ENCODE measurements around the gene CUX1.
"Not testable (repeated sequence)": the region's sequence is repeated elsewhere in the genome, so short reads cannot be mapped to it uniquely, and the experiment has no call there.

Gene CUX1

DNA sequence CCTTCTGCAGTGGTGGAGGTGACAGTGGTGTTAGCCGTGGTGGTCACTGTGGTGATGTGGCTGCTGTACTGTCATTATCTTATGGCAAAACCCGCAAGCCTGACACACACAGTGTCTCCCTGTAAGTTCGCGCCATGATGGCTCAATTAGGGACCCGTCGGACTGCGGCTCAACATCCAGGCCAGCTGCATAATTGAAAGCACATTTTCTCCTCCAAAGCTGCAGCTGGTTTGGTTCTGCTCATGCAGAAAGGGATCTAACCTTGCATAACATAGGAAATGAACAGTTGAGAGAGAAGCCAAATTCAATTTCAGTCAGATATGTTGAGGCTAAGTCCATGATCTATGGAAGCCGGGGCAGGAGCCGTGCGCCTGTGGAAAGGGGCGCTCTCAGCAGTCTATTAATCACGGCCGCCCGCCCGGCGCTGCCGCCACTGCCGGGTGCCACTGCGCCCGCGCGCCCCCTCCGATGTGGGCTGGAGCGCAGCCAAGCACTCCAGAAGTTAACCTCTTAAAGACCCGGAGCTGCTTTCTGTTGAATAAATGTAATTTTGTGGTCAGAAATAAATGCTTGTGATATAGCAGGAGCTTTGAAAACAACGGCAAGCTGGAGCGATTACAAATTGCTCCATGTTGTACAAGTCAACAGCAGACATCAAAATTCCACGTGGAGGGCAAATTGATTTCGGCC, 227.7 kb downstream of the CUX1 start:
- DNase-seq (ENCODE audit: low read depth) = peak; percentile 77

DNA sequence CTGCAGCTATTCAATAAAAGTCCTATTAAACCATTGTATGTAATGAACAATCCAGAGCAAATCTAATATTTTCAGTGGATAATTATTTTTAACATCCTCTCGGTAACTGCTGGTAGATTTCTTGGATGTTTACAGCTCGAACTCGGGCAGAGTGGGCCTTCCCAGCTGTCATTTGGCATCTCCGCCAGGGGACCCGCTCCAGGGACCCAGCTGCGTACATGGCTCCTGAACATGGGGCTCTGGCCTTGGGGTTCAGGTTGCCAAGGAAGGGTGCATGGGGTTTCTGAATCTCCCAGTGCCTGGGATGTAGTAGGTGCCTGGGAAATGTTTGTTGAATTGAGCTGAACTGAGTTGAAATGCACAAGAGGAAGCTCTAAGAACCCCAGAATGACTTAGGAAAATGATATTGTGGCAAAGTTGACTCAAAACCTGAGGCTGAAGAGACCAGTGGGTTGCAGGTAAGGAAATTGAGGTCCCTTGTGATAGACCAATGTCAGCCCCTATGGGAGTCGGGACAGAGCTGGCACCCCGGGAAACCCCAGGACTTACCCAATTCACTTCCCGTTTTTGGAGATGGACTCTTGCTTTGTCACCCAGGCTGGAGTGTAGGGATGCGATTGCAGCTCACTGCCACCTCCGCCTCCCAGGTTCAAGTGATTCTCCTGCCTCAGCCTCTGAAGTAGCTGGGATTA, 228.4 kb downstream of the CUX1 start:
- DNase-seq (ENCODE audit: low read depth) = no peak

DNA sequence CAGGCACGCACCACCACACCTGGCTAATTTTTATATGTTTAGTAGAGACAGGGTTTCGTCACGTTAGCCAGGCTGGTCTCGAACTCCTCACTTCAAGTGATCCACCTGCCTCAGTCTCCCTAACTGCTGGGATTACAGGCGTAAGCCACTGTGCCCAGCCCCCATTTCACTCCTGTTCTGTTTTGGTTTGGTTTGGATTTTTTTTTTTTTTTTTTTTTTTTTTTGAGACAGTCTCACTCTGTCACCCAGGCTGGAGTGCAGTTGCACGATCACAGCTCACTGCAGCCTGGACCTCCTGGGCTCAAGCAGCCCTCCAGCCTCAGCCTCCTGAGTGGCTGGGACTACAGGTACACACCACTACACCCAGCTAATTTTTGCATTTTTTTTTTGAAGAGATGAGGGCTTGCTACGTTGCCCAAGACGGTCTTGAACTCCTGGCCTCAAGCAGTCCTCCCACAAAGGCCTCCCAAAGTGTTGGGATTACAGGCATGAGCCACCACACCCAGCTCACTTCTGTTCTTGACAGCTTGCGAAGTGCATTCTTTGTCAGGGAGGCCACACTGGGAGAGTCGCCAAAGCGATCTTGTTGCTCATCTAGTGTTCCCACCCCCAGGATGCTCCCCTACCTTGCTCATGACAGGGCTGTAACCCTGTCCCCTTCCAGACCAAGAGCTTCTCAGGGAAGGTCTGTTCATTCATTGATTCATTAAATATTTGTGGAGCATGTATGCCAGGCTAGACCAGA, 229.1 kb downstream of the CUX1 start:
- DNase-seq (ENCODE audit: low read depth) = peak; percentile 34

DNA sequence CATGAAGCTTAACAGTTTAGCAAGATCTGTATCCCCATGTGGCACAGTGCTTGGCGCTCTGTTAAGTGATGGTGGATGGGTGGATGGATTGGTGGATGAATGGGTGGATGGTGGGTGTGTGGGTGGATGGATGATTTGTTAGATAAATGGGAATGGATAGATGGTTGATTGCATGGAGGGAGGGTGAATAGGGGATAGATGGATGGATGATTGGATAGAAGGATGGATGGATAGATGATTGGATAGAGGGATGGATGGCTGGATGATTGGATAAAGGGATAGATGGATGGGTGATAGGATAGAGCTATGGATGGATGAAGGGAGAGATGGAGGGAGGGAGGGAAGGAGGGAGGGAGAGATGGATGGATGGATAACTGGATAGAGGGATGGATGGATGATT, 229.7 kb downstream of the CUX1 start:
- DNase-seq (ENCODE audit: low read depth) = no peak

DNA sequence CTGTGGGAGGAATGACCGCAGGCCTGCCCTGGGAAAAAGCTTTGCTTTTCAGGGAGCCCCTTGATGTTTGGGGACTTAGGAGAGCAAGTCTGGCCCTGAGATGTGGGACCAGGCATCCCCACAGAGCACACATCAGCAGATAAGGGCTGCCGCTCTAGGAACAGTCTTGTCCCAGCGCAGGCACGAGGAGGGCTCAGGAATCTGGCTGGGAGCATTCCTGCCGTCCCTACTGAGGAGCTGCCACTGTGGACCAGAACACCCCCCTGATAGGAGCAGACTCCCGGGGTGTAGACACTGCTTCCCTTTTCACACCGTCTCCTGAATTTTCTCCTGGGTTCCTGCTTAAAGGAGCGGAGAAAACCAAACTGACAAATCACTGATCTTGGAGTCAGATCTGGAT, 232.3 kb downstream of the CUX1 start:
- no peak for DNase-seq (ENCODE audit: low read depth)

DNA sequence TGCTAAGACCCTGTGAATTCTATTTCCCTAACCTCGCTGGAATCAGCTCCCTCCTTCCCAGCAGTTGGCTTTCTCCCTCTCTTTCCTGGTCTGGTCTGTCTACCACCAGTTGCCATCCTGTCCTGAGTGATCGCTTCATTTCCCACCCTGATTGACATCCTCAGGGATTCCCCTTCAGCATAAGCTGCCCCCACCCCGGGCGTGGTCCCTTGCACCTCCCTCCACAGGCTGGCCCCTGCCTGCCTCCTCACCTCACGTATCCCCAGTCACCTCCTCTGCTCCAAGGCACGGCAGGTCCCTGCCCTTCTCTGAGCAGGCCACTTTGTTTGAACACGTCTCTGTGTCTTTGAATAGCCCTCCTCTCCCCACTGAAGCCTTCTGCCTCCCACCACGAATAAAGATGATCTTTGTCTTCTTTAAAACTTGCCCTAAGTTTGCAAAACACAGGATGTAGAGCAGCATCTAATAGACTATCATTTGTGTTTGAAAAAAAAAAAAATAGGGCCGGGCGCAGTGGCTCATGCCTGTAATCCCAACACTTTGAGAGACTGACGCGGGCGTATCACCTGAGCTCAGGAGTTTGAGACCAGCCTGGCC, 233.5 kb downstream of the CUX1 start:
- no peak for DNase-seq (ENCODE audit: low read depth)

DNA sequence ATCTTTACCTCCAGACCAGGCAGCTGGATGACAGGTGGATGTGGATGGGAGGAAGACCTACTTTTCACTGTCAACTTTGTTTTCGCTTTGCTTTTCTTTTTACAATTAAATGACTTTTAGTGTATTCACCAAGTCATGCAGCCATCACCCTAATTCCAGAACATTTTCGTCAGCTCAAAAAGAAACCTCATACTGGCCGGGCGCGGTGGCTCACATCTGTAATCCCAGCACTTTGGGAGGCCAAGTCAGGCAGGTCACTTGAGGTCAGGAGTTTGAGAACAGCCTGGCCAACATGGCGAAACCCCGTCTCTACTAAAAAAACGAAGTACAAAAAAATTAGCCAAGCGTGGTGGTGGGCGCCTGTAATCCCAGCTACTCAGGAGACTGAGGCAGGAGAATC, 234.3 kb downstream of the CUX1 start:
- DNase-seq (ENCODE audit: low read depth) = not testable (repeated sequence)

DNA sequence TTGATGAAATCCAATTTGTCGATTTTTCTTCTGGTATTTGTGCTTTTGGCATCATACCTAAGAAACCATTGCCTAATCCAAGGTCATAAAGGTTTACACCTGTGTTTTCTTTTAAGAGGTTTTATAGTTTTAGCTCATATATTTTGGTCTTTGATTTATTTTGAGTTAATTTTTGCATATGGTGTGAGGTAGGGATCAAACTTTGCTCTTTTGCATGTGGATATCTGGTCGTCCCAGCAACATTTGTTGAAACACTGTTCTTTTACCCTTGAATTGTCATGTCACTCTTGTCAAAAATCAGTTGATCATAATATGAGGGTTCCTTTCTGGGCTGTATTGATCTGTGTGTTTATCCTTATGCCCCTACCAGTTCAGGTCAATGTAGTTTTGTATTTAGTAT, 236.7 kb downstream of the CUX1 start:
- no peak for DNase-seq (ENCODE audit: low read depth)

DNA sequence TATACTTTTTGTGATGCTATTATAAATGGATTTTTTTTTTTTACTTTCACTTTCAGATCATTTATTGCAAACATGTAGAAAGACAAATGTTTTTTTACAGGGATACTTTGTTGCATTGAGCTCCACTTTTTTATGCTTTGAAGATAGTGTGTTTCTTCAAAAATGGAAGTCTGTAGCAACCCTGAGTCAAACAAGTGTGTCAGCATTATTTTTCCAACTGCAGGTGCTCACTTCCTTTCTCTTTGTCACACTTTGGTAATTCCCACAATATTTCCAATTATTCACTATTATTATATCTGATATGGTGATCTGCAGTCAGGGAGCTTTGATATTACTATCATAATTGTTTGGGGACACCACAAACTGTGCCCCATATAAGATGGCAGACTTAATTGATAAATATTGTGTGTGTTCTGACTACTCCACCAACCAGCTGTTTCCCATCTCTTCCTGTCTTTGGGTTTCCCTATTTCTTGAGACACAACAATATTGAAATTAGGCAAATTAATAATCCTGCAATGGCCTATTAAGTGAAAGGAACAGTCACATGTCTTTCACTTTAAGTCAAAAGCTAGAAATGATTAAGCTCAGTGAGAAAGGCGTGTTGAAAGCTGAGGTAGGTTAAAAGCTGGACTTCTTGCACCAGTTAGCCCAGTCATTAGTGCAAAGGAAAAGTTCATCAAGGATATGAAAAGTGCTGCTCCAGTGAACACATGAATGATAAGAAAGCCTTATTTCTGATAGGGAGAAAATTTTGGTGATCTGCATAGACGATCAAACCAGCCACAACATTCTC, 238.0 kb downstream of the CUX1 start:
- DNase-seq (ENCODE audit: low read depth) = no peak

DNA sequence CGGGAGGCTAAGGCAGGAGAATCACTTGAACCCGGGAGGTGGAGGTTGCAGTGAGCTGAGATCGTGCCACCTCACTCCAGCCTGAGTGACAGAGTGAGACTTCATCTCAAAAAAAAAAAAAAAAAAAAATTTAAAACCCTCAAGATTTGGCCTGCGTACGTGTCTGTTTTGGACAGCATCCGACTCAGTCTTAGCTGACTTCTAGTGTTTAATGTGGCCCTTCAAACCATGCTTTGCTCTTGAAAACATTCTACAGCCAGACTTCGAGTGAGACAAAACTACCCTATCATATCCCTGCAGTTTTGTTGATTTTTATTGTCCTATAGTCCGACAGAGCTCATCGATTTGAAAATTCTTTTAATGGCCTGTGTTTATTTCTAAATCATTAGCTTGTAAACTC, 242.1 kb downstream of the CUX1 start:
- DNase-seq (ENCODE audit: low read depth) = no peak

DNA sequence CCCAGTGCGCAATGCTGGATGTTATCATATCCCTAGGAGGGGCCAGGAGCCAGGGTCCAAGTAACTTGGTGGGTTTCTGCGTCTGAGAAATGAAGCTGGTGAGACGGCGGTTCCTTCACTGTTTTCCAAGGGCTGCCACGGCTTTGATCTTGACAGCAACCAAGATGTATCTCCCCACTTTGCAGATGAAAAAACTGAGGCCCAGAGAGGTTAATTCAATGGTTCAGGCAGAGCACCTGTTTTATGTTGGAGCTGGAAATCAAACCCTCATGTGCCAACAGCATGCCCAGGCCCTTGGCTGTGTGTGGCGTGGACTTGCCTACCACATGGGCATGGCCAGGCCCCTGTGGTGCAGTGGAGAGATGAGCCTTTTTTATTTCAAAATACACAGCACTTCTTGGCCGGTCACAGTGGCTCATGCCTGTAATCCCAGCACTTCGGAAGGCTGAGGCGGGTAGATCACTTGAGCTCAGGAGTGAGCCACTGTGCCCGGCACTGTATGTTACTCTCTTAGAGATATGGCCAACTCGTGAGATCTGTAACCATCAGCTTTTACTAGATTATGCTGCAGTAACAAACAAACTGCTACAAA, 244.0 kb downstream of the CUX1 start:
- DNase-seq (ENCODE audit: low read depth) = no peak

DNA sequence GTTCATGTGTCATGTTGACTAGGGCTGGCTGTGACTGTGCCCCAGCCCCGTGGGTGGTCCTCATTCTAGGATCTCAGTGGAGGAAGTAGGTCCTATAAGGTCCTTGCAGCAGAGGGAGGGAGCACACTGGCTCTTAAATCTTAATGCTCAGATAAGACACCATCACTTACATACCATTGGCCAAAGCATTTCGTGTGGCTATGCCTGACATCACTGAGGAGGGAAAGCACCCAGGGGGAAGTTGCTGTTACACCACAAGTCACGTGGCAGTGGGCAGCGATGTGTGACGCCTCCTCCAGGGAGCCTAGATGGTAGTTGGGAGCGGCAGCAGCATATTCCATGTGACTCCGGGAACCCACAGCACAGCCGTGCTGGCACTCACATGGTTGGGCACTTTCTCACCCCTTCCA, 244.6 kb downstream of the CUX1 start:
- DNase-seq (ENCODE audit: low read depth) = peak; percentile 26

DNA sequence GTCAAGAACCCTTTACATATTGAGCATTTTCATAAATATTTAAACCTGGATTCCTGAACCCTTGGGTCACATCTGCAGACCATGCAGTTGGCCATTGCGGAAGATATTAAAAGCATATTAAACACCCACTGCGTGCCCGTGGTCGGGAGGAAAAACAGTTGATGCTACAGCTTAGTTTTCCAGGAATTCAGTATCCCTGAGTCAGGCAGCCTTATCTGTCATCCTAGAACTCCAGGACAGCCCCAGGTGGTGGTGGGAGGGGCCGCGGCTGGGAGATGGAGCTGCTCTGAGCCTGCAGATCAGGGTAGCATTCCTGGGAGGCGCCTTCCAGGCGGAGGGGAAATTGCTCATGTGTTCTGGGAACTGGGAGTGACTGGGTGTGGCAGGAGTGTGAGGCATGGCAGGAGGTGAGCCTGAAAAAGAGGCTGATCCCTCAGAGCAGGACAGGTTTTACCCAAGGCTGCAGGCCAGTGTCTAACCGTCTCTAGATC, 246.3 kb downstream of the CUX1 start:
- DNase-seq (ENCODE audit: low read depth) = peak; percentile 54

DNA sequence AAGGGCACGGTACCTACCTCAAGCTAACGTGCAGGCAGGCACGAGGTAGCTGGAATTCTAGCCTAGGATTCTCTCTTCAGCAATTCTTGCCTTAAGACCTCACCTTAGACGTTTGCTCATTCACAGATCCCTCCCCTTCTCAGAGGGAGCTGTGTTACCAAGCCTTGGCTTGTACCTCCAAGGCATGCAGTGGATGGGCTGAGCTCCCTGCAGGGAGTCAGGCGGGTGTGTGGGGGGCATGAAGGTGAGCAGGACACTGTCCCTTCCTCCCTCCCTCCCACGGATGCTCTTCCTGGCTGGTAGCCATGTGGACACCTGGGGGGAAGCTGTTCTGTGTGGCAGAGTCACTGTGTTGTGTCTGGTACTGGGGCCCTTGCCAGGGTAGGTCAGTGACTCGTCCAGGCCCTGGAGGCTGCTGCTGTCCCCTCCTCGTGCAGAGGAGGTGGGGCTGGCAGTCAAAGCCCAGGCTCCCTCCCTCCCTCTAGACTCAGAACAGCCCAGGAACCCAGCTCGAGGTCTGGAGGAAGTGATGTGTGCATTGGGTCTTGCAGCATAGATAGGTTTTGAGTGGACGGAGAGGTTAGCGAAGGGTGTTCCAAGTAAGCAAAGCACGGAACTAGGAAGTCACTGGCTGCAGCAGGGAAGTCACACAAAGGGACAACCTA, 247.1 kb downstream of the CUX1 start:
- peak; percentile 42 for DNase-seq (ENCODE audit: low read depth)

DNA sequence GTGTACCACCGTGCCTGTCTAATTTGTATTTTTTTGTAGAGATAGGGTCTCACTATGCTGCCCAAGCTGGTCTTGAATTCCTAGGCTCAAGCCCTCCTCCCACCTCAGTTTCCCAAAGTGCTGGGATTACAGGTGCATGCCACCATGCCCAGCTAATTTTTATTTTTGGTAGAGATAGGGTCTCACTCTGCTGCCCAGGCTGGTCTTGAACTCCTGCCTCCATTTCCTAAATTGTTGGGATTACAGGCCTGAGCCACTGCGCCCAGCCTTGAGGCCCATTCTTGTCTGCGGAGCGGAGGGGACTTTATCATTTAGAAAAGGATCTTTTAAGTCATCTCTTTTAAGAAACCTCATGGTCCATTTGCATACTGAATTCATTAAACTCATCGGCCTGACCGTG, 247.8 kb downstream of the CUX1 start:
- DNase-seq (ENCODE audit: low read depth) = no peak

DNA sequence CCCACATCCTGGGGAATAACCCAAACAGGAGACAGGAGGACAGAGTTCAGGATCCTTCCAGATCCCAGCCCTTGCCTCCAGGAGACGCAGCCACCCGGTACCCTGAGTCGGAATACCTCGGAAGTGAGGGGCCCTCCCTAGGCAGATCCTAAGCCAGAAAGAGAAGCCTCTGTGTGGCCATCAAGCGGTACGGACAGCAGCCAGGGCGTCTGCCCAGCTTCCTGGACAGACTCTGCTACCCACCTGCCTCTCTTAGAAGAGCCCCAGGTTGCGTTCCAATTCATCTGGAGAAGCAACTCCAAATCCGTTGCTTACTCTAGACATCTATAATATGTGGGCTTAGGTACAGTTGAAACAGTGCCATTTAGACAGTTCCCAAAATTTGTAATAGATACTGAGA, 249.1 kb downstream of the CUX1 start:
- no peak for DNase-seq (ENCODE audit: low read depth)

DNA sequence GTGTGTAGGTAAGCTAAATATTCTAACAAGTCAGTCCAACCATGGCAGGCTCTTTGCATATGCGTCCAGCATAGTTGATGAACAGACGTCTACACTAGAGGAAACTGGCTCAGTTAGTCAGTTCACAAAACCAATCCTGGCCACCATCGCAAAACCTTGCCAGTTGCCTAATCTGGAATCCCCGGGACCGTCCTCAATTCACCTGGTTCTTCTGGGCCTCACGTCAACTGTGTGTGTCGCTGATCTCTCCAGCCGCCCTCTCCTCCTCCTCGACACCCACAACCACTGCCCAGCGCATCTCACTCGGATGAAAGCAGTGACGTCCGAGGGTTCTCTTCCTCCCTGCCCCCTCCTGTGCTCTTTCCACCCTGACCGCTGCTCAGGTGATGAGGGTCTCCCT, 251.4 kb downstream of the CUX1 start:
- no peak for DNase-seq (ENCODE audit: low read depth)

DNA sequence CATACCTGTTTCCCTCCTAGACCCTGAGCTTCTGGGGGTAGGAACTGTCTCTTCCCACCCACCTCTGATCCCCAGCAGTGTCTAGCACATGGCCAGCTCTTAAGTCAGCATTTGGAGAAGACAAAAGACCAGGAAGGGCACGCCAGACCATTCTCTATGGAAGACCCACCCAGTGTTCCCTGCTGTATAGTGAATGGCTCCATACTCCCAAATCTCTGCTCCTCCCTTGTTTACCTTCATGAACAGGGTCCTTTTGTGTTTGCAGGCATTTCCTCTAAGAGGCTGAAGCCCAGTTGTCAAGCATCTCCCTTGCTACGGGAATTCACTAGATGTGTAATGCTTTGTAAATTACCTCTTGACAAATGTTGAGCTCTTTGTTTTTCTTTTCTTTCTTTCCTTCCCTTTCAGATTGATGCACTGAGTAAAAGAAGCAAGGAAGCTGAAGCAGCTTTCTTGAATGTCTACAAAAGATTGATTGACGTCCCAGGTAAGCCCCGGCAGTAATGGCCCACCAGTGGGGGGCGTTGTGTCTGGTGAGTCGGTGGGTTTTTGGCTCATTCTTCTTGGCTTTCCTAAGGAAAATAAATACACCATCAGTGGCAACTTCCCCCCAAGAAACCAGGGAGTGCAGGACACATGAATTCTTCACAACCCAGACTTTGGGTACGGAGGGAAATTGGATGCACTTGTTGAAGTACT, 252.7 kb downstream of the CUX1 start:
- DNase-seq (ENCODE audit: low read depth) = no peak

DNA sequence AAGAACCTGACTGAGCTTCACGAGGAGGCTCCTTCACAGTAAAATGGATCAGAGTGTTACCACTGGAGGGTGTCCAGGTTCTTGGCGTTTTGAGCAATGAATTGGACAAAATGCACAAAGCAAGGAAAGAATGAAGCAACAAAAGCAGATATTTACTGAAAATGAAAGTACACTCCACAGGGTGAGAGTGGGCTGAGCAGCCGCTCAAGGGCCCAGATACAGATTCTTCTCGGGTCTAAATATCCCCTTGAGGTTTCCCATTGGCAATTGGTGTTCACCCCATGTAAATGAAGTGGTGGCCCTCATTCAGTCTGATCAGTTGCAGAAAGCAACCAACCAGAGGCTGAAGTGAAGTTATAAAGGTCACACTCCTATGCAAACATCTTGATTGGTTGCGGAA, 254.6 kb downstream of the CUX1 start:
- no peak for DNase-seq (ENCODE audit: low read depth)

DNA sequence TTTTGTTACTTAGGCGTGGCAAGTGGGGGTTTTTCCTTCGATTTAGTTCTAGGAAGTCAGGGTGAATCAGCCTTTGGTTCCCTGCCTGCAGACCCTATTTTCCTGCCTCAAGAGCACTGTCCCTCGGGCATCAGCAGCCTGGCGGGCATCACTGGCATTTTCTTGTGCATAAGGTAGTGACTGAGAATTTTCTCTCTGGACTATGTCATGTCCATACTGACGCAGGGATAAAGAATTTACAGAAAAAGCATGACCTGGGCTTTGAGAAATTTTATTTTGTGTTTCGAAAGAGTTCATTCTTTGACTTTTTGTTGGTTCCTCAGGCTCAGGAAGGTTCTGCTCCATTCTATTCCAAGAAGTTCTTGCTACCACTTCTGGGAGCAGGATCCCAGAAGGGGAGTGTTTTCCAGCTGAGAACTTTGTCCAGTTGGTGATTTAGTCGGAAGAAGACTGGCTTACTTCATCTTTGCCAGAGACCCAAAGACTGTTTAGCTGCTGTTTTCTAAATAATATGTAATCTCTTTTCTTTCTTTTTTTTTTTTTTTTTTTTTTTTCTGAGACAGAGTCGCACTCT, 255.3 kb downstream of the CUX1 start:
- no peak for DNase-seq (ENCODE audit: low read depth)

All from iris pigment epithelial cell (primary cell).